Naive thymus-derived CD4-positive, alpha-beta T cell (primary cell): ENCODE results near the gene ZNF107. TPM values are rescaled to one million over a fixed set of nuclear protein-coding genes. Genes with fewer than 3 reads are reported as not detected.
"Not testable (repeated sequence)": the region's sequence is repeated elsewhere in the genome, so short reads cannot be mapped to it uniquely, and the experiment has no call there.

Experiments used
- ATAC-seq: fragments of 150-1000 bp; cut with Tn5 transposase; 2 replicates; pipeline ENCODE4 v1.10.0; 2021; ENCODE audit warnings: mild to moderate bottlenecking, moderate library complexity
- CTCF ChIA-PET: fragments of 350-600 bp; sonication (Branson Sonifier 250); formaldehyde crosslinking; loops from one replicate; lab custom pipeline; 2021; ENCODE audit warnings: antibody characterized with exemption; lab: Charles Lee
- POLR2A ChIA-PET: fragments of 350-600 bp; sonication (Branson Sonifier 250); formaldehyde crosslinking; loops from one replicate; lab custom pipeline; 2021; ENCODE audit warnings: antibody characterized with exemption, inconsistent platforms; lab: Charles Lee
- DNase-seq, 9 donors: peaks; one replicate each; pipeline versions ENCODE4 v3.0.0 to v3.0.0-alpha.2; 2020 to 2022; ENCODE audit warnings: mixed read lengths in 1 of 9
- H3K27ac ChIP-seq: one replicate; pipeline ENCODE4 v1.7.0; 2013; ENCODE audit warnings: mild to moderate bottlenecking, low read depth, low read length, moderate library complexity
- H3K27me3 ChIP-seq, 2 donors: one replicate each; pipeline ENCODE4 v1.7.0; 2013; ENCODE audit warnings: low read length in 2 of 2, mild to moderate bottlenecking in 2 of 2, moderate library complexity in 2 of 2; ENCODE audit not compliant: control insufficient read depth in 2 of 2, insufficient read depth in 2 of 2
- H3K36me3 ChIP-seq, 3 experiments: 1 replicate in 2 of 3; 2 replicates in 1 of 3; pipeline ENCODE4 v1.7.0; 2013; ENCODE audit warnings: low read length in 3 of 3, mild to moderate bottlenecking in 3 of 3, moderate library complexity in 1 of 3; ENCODE audit not compliant: insufficient read depth in 3 of 3, control insufficient read depth in 2 of 3
- H3K4me1 ChIP-seq, 2 donors: one replicate each; pipeline ENCODE4 v1.7.0; 2013; ENCODE audit warnings: low read length in 2 of 2, mild to moderate bottlenecking in 2 of 2, moderate library complexity in 1 of 2; ENCODE audit not compliant: control insufficient read depth in 2 of 2, insufficient read depth in 2 of 2
- H3K4me3 ChIP-seq: 2 replicates; pipeline ENCODE4 v1.7.0; 2013; ENCODE audit warnings: mild to moderate bottlenecking, low read length
- H3K9me3 ChIP-seq, 3 experiments: 1 replicate in 2 of 3; 2 replicates in 1 of 3; pipeline ENCODE4 v1.7.0; 2013; ENCODE audit warnings: low read length in 3 of 3; ENCODE audit not compliant: control insufficient read depth in 2 of 3
- H3K27ac Mint-ChIP-seq, 9 donors: one replicate each; pipeline ENCODE4 v1.8.0; 2020 to 2022; ENCODE audit warnings: mixed read lengths in 9 of 9, mild to moderate bottlenecking in 8 of 9, moderate library complexity in 5 of 9, inconsistent platforms in 2 of 9
- H3K27me3 Mint-ChIP-seq, 5 donors: one replicate each; pipeline ENCODE4 v1.8.0; 2021 to 2022; ENCODE audit warnings: mixed read lengths in 5 of 5, mild to moderate bottlenecking in 1 of 5
- H3K36me3 Mint-ChIP-seq, 5 donors: one replicate each; pipeline ENCODE4 v1.8.0; 2020 to 2022; ENCODE audit warnings: mixed read lengths in 5 of 5, mild to moderate bottlenecking in 3 of 5, inconsistent platforms in 1 of 5
- H3K4me1 Mint-ChIP-seq, 7 donors: one replicate each; pipeline ENCODE4 v1.8.0; 2020 to 2022; ENCODE audit warnings: mixed read lengths in 7 of 7, mild to moderate bottlenecking in 3 of 7, inconsistent platforms in 1 of 7
- H3K4me3 Mint-ChIP-seq, 10 donors: one replicate each; pipeline ENCODE4 v1.8.0; 2020 to 2022; ENCODE audit warnings: mild to moderate bottlenecking in 10 of 10, mixed read lengths in 10 of 10, moderate library complexity in 6 of 10, inconsistent platforms in 2 of 10
- H3K9me3 Mint-ChIP-seq, 11 donors: one replicate each; pipeline ENCODE4 v1.8.0; 2020 to 2022; ENCODE audit warnings: mixed read lengths in 11 of 11, mild to moderate bottlenecking in 4 of 11, inconsistent platforms in 1 of 11, moderate library complexity in 1 of 11
- intact Hi-C, 2 donors: fragments of 100-400 bp; cut with micrococcal nuclease; formaldehyde crosslinking; loops; one replicate each; pipeline ENCODE4 v1.15.1; 2023
- polyA plus RNA-seq, 2 donors: library from polyadenylated mRNA; unstranded; fragments of 300-500 nt; fragmentation: Illumina TruSeq; gene quantifications; one replicate each; pipeline ENCODE4 v1.2.3, GENCODE V29; 2021
- total RNA-seq, 6 experiments: library from RNA in 5 of 6; stranded (reverse) in 5 of 6; gene quantifications; 1 replicate in 5 of 6; 2 replicates in 1 of 6; pipeline ENCODE4 v1.2.3 and lab custom pipeline; 2021 to 2026

ZNF107 gene
- total and polyA plus RNA-seq, 7 experiments from 2014 or later: 11.2 to 33.5 (median 15.6) TPM

DNA sequence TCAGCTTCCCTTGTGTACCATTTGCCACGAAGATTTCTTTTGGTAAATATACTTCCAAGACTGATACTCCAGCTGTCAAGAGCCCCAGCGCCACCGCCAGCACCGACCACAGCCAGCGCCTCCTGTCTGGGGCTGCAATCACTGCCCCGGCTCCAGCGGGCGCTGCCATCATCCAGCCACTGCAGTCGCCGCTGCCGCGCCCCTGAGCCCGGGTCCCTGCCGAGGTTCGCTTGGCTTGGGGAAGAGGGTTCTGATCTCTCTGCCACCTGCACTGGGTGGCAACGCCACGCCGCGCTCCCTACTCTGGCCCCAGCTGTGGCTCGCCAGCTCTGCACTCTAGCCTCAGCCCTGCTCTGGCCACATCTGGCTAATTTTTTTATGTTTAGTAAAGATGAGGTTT lies 70.6 kb downstream of the ZNF107 start:
- Mint-ChIP-seq H3K4me3 (no peak overlapping the region), H3K9me3 (peaks cover 0 to 58% (median 16%) of the 10 kb centered on the region in 11 donors), H3K27me3 (no peaks in the 10 kb centered on the region), H3K27ac (no peak overlapping the region), H3K4me1 (no peaks in the 10 kb centered on the region), H3K36me3 (peaks cover 0 to 5% (median 0%) of the 10 kb centered on the region in 5 donors)
- Histone ChIP-seq H3K4me1 (no peaks in the 10 kb centered on the region), H3K9me3 (peaks cover 0 to 13% (median 0%) of the 10 kb centered on the region in 3 experiments), H3K27ac (no peak overlapping the region), H3K27me3 (no peaks in the 10 kb centered on the region), H3K36me3 (no peaks in the 10 kb centered on the region), H3K4me3 (no peak overlapping the region)
- ChIA-PET POLR2A (no interaction called here), CTCF (no interaction called here)
- intact Hi-C loops: no loop called here
- DNase-seq: no peak
- no peak for ATAC-seq

DNA sequence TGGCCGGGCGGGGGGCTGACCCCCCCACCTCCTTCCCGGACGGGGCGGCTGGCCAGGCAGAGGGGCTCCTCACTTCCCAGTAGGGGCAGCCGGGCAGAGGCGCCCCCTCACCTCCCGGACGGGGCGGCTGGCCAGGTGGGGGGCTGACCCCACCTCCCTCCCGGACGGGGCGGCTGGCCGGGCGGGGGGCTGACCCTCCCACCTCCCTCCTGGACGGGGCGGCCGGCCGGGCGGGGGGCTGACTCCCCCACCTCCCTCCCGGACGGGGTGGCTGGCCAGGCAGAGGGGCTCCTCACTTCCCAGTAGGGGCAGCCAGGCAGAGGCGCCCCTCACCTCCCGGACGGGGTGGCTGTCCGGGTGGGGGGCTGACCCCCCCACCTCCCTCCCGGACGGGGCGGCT lies 72.5 kb downstream of the ZNF107 start:
- CTCF ChIA-PET: not testable (repeated sequence)

DNA sequence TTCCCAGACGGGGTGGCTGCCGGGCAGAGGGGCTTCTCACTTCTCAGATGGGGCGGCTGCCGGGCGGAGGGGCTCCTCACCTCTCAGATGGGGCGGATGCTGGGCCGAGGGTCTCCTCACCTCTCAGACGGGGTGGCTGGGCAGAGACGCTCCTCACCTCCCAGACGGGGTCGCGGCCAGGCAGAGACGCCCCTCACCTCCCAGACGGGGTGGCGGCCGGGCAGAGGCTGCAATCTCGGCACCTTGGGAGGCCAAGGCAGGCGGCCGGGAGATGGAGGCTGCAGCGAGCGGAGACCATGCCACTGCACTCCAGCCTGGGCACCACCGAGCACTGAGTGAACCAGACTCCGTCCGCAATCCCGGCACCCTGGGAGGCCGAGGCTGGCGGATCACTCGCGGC lies 73.0 kb downstream of the ZNF107 start:
- H3K4me3 ChIP-seq, H3K27me3 ChIP-seq, POLR2A ChIA-PET, intact Hi-C loops, H3K4me1 ChIP-seq, H3K4me1 Mint-ChIP-seq, H3K36me3 Mint-ChIP-seq, CTCF ChIA-PET, DNase-seq, H3K4me3 Mint-ChIP-seq, ATAC-seq, H3K27ac Mint-ChIP-seq, H3K27me3 Mint-ChIP-seq, H3K36me3 ChIP-seq, H3K27ac ChIP-seq: not testable (repeated sequence)
- H3K9me3 Mint-ChIP-seq: peaks cover 0 to 59% (median 13%) of the 10 kb centered on the region in 11 donors
- H3K9me3 ChIP-seq: peaks cover 0 to 13% (median 0%) of the 10 kb centered on the region in 3 experiments

More for the DNA sequence above, 72.5 kb downstream of the ZNF107 start:
- H3K36me3 ChIP-seq, H3K4me3 Mint-ChIP-seq, H3K4me3 ChIP-seq, H3K27me3 ChIP-seq, H3K27me3 Mint-ChIP-seq, H3K4me1 Mint-ChIP-seq, H3K36me3 Mint-ChIP-seq, H3K27ac Mint-ChIP-seq, ATAC-seq, H3K4me1 ChIP-seq, DNase-seq, POLR2A ChIA-PET, H3K27ac ChIP-seq, intact Hi-C loops: not testable (repeated sequence)
- H3K9me3 ChIP-seq: peaks cover 0 to 13% (median 0%) of the 10 kb centered on the region in 3 experiments
- H3K9me3 Mint-ChIP-seq: peaks cover 0 to 64% (median 18%) of the 10 kb centered on the region in 11 donors

DNA sequence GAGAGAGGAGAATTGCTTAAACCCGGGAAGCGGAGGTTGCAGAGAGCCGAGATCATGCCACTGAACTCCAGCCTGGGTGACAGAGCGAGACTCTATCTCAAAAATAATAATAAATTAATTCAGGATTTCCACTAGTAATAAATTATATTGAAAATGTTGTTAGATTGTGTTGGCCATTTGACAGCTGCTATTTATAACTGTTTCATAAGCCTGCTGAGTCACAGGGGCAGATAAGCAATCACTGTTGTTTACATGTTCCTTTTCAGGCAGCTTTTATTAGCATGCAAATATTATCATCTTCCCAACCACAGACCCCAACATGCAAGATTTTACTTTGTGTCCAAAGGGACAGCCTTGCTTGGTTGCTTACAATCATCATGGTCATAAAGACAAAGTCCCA lies 78.7 kb downstream of the ZNF107 start:
- no peak overlapping the region for H3K4me3 ChIP-seq
- POLR2A ChIA-PET: no interaction called here
- Mint-ChIP-seq H3K4me3 (no peak overlapping the region), H3K36me3 (peaks cover 0 to 4% (median 0%) of the 10 kb centered on the region in 5 donors), H3K27me3 (no peaks in the 10 kb centered on the region), H3K9me3 (peaks cover 0 to 63% (median 12%) of the 10 kb centered on the region in 11 donors), H3K4me1 (no peaks in the 10 kb centered on the region), H3K27ac (no peak overlapping the region)
- CTCF ChIA-PET: no interaction called here
- peaks cover 0 to 12% (median 0%) of the 10 kb centered on the region in 3 experiments for H3K9me3 ChIP-seq
- H3K36me3 ChIP-seq: no peaks in the 10 kb centered on the region
- intact Hi-C loops: no loop called here
- no peaks in the 10 kb centered on the region for H3K27me3 ChIP-seq
- no peaks in the 10 kb centered on the region for H3K4me1 ChIP-seq
- DNase-seq: no peak
- ATAC-seq: no peak
- no peak overlapping the region for H3K27ac ChIP-seq

DNA sequence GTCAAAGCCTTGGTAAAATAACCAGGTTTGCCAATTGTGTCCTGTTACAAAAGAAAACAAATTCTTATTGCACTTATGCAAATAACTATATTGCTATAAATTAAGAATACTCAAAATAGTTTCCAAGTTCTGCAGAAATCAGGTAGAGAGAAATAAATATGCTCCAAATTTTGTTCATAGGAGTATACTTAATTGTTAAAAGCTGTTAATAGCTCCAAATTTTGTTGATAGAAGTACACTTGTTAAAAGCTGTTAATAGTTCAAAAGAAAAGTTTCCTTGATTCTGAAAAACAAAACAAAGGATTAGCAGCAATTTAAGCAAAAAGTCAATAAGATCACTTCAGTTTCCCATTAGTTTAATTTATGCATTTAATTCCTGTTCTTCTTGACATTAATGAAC lies 81.9 kb downstream of the ZNF107 start:
- H3K4me3 Mint-ChIP-seq: no peak overlapping the region

GRCh38 chr7:64753032-64753431 lies 87.1 kb downstream of the ZNF107 start:
- DNase-seq (no peak), ATAC-seq (no peak)
- no peaks in the 10 kb centered on the region for H3K36me3 Mint-ChIP-seq
- Histone ChIP-seq H3K27ac (no peak overlapping the region), H3K4me3 (no peak overlapping the region), H3K9me3 (peaks cover 0 to 6% (median 0%) of the 10 kb centered on the region in 3 experiments), H3K27me3 (no peaks in the 10 kb centered on the region), H3K4me1 (no peaks in the 10 kb centered on the region), H3K36me3 (no peaks in the 10 kb centered on the region)
- H3K27me3 Mint-ChIP-seq: no peaks in the 10 kb centered on the region
- ChIA-PET CTCF (no interaction called here), POLR2A (no interaction called here)
- H3K9me3 Mint-ChIP-seq: peaks cover 0 to 23% (median 8%) of the 10 kb centered on the region in 11 donors
- H3K27ac Mint-ChIP-seq: no peak overlapping the region
- intact Hi-C loops: no loop called here
- no peak overlapping the region for H3K4me3 Mint-ChIP-seq
- no peaks in the 10 kb centered on the region for H3K4me1 Mint-ChIP-seq

More for the DNA sequence above, 81.9 kb downstream of the ZNF107 start:
- no peaks in the 10 kb centered on the region for H3K36me3 Mint-ChIP-seq
- Histone ChIP-seq H3K27me3 (no peaks in the 10 kb centered on the region), H3K9me3 (peaks cover 0 to 12% (median 0%) of the 10 kb centered on the region in 3 experiments), H3K36me3 (no peaks in the 10 kb centered on the region), H3K27ac (no peak overlapping the region), H3K4me1 (no peaks in the 10 kb centered on the region), H3K4me3 (no peak overlapping the region)
- H3K27me3 Mint-ChIP-seq: no peaks in the 10 kb centered on the region
- POLR2A ChIA-PET: no interaction called here
- H3K4me1 Mint-ChIP-seq: no peaks in the 10 kb centered on the region
- no peak overlapping the region for H3K27ac Mint-ChIP-seq
- intact Hi-C loops: no loop called here
- H3K9me3 Mint-ChIP-seq: peaks cover 0 to 49% (median 12%) of the 10 kb centered on the region in 11 donors
- ATAC-seq (no peak), DNase-seq (no peak)
- CTCF ChIA-PET: no interaction called here

GRCh38 chr7:64755865-64756264 lies 89.9 kb downstream of the ZNF107 start:
- CTCF ChIA-PET: no interaction called here
- Histone ChIP-seq H3K27ac (no peak overlapping the region), H3K36me3 (no peaks in the 10 kb centered on the region), H3K9me3 (no peaks in the 10 kb centered on the region), H3K4me3 (no peak overlapping the region), H3K4me1 (no peaks in the 10 kb centered on the region), H3K27me3 (no peaks in the 10 kb centered on the region)
- Mint-ChIP-seq H3K4me1 (no peaks in the 10 kb centered on the region), H3K9me3 (peaks cover 0 to 21% (median 2%) of the 10 kb centered on the region in 11 donors), H3K27ac (no peak overlapping the region), H3K27me3 (no peaks in the 10 kb centered on the region), H3K4me3 (no peak overlapping the region), H3K36me3 (no peaks in the 10 kb centered on the region)
- POLR2A ChIA-PET: no interaction called here
- ATAC-seq (no peak), DNase-seq (no peak)
- intact Hi-C loops: no loop called here
